ENCODE results near the gene ZNF112.
A peak's percentile ranks its signal among the peaks of the same experiment; 100 is the strongest.
"Not testable (repeated sequence)": the region's sequence is repeated elsewhere in the genome, so short reads cannot be mapped to it uniquely, and the experiment has no call there.

The ZNF112 gene

DNA sequence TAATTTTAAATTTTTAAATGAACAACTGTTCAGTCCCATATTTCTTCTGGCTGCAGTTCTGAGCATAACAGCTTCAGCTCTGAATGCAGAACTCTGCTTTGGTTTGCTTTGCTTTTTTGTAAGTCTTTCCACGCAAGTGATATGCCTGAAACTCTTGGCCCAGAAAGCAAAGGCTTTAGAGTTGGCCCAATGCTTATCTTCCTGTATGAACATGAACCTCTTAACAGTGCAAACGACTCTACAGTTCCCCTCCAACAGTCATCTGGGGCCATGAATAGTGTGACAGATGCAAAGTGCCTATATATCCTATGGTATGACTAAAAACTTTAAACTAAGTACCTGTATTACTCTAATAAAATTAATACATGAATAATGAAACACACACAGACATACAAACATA, 14.7 kb downstream of the ZNF112 start:
- H3K9me3 ChIP-seq (ENCODE audit: control insufficient read depth in 2 of 2, low read length in 2 of 2): peaks cover 7 to 8% of the 10 kb centered on the region in 2 donors
- no peak overlapping the region for H3K27ac ChIP-seq (ENCODE audit: low read depth in 2 of 2, low read length in 2 of 2)
- no peak overlapping the region for H3K4me3 ChIP-seq (ENCODE audit: low read length in 2 of 2)
- peaks cover 13 to 20% of the 10 kb centered on the region in 2 donors for H3K36me3 ChIP-seq (ENCODE audit: control insufficient read depth in 2 of 2, insufficient read depth in 2 of 2, low read length in 2 of 2)
- no peaks in the 10 kb centered on the region for H3K27me3 ChIP-seq (ENCODE audit: control insufficient read depth in 2 of 2, insufficient read depth in 2 of 2, low read length in 2 of 2)
- H3K9ac ChIP-seq (ENCODE audit: low read depth in 1 of 2, low read length in 2 of 2): no peak overlapping the region
- H3K4me1 ChIP-seq (ENCODE audit: control insufficient read depth in 2 of 2, insufficient read depth in 2 of 2, low read length in 2 of 2): no peaks in the 10 kb centered on the region

DNA sequence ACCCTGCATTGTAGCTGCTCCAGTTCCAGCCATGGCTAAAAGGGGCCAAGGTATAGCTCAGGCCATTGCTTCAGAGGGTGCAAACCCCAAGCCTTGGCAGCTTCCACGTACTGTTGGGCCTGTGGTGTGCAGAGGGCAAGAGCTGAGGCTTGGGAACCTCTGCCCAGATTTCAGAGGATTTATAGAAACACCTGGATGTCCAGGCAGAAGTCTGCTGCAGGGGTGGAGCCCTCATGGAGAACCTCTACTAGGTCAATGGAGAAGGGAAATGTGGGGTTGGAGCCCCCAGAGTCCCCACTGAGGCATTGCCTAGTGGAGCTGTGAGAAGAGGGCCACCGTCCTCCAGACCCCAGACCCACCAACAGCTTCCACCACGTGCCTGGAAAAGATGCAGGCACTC, 21.8 kb downstream of the ZNF112 start:
- not testable (repeated sequence) for H3K4me1 ChIP-seq (ENCODE audit: control insufficient read depth in 2 of 2, insufficient read depth in 2 of 2, low read length in 2 of 2); H3K27me3 ChIP-seq (ENCODE audit: control insufficient read depth in 2 of 2, insufficient read depth in 2 of 2, low read length in 2 of 2); H3K27ac ChIP-seq (ENCODE audit: low read depth in 2 of 2, low read length in 2 of 2); H3K4me3 ChIP-seq (ENCODE audit: low read length in 2 of 2); H3K9ac ChIP-seq (ENCODE audit: low read depth in 1 of 2, low read length in 2 of 2)
- Histone ChIP-seq H3K9me3 (ENCODE audit: control insufficient read depth in 2 of 2, low read length in 2 of 2) (peaks cover 29 to 34% of the 10 kb centered on the region in 2 donors), H3K36me3 (ENCODE audit: control insufficient read depth in 2 of 2, insufficient read depth in 2 of 2, low read length in 2 of 2) (peaks cover 54 to 62% of the 10 kb centered on the region in 2 donors)

DNA sequence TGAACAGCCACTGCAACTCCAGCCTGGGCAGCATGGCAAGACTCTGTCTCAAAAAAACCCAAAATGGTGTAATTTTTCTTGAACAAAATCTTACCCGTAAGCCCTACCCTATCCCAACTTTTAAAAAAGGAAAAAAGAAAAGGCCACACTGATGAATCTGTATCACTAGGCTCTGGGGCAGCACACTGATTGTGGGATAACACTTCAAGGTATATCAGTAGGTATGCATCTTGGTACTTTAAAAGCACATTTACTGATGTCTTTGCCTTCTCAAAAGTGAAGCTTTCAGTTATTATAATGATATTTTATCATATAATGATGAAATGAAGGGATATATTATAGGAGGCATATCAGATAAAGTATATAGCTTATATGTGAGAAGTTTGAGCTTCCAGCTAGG, 24.3 kb downstream of the ZNF112 start:
- Histone ChIP-seq H3K4me1 (ENCODE audit: control insufficient read depth in 2 of 2, insufficient read depth in 2 of 2, low read length in 2 of 2) (no peaks in the 10 kb centered on the region), H3K27ac (ENCODE audit: low read depth in 2 of 2, low read length in 2 of 2) (no peak overlapping the region), H3K27me3 (ENCODE audit: control insufficient read depth in 2 of 2, insufficient read depth in 2 of 2, low read length in 2 of 2) (no peaks in the 10 kb centered on the region), H3K4me3 (ENCODE audit: low read length in 2 of 2) (no peak overlapping the region), H3K9me3 (ENCODE audit: control insufficient read depth in 2 of 2, low read length in 2 of 2) (peaks cover 45 to 50% of the 10 kb centered on the region in 2 donors), H3K9ac (ENCODE audit: low read depth in 1 of 2, low read length in 2 of 2) (no peak overlapping the region), H3K36me3 (ENCODE audit: control insufficient read depth in 2 of 2, insufficient read depth in 2 of 2, low read length in 2 of 2) (peaks cover 62 to 65% of the 10 kb centered on the region in 2 donors)

DNA sequence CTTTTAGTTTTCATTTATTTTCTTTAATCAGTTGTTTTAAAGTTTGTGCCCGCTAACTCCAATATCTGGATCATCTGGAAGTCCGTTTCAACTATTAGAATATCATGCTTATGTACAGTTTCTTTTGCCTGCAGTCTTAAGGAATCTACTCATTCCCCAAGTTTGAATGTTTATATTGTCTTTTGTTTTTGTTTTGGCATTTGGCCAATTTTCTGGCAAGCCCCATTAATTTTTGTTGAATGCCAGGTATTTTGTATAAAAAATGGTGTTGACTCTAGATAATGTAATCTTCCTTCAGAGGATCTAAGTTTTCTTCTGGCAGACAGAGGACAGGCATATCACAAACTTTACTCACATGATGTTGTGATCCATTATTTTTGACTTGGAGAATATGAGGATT, 40.6 kb downstream of the ZNF112 start:
- H3K36me3 ChIP-seq (ENCODE audit: control insufficient read depth in 2 of 2, insufficient read depth in 2 of 2, low read length in 2 of 2): no peaks in the 10 kb centered on the region
- H3K27ac ChIP-seq (ENCODE audit: low read depth in 2 of 2, low read length in 2 of 2): no peak overlapping the region
- H3K4me1 ChIP-seq (ENCODE audit: control insufficient read depth in 2 of 2, insufficient read depth in 2 of 2, low read length in 2 of 2): no peaks in the 10 kb centered on the region
- no peak overlapping the region for H3K4me3 ChIP-seq (ENCODE audit: low read length in 2 of 2)
- no peak overlapping the region for H3K9ac ChIP-seq (ENCODE audit: low read depth in 1 of 2, low read length in 2 of 2)
- no peaks in the 10 kb centered on the region for H3K27me3 ChIP-seq (ENCODE audit: control insufficient read depth in 2 of 2, insufficient read depth in 2 of 2, low read length in 2 of 2)
- H3K9me3 ChIP-seq (ENCODE audit: control insufficient read depth in 2 of 2, low read length in 2 of 2): peaks cover 6 to 7% of the 10 kb centered on the region in 2 donors

DNA sequence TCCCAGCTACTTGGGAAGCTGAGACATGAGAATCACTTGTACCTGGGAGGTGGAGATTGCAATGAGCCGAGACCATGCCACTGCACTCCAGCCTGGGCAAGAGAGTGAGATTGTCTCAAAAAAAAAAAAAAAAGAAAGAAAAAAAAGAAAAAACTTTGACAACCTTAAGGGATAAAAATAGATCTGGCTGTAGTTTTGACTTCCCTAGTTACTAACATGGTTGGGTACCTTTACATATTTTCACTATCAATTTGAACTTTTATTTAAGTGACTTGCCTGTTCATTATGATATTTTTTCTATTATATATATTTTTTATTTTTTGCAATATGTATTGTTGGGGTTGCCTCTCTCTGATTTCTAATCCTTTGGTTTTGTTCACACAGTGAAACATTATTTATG, 43.2 kb downstream of the ZNF112 start:
- H3K9me3 ChIP-seq (ENCODE audit: control insufficient read depth in 2 of 2, low read length in 2 of 2): peaks cover 4 to 10% of the 10 kb centered on the region in 2 donors
- H3K27ac ChIP-seq (ENCODE audit: low read depth in 2 of 2, low read length in 2 of 2): no peak overlapping the region
- no peak overlapping the region for H3K9ac ChIP-seq (ENCODE audit: low read depth in 1 of 2, low read length in 2 of 2)
- no peaks in the 10 kb centered on the region for H3K27me3 ChIP-seq (ENCODE audit: control insufficient read depth in 2 of 2, insufficient read depth in 2 of 2, low read length in 2 of 2)
- no peaks in the 10 kb centered on the region for H3K36me3 ChIP-seq (ENCODE audit: control insufficient read depth in 2 of 2, insufficient read depth in 2 of 2, low read length in 2 of 2)
- H3K4me3 ChIP-seq (ENCODE audit: low read length in 2 of 2): no peak overlapping the region
- no peaks in the 10 kb centered on the region for H3K4me1 ChIP-seq (ENCODE audit: control insufficient read depth in 2 of 2, insufficient read depth in 2 of 2, low read length in 2 of 2)

DNA sequence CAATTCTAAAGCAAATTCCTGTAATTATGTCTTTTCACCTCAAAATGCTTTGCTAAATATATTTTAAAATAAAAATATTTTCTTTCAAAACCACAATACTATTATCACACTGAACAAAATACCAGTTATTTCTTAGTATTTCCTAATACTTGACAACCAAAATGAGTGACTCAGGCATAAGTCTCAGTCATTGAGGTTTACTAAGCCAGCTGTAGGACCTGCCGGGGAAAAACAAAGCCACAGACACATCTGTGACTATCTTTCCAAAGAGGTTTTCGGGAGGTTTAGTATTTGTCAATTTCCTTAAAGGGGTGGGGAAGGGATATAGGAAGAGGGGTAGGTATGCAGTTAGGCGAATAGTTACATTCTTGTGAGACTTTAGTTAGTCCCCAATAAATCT, 48.5 kb downstream of the ZNF112 start:
- Histone ChIP-seq H3K27ac (ENCODE audit: low read depth in 2 of 2, low read length in 2 of 2) (no peak overlapping the region), H3K27me3 (ENCODE audit: control insufficient read depth in 2 of 2, insufficient read depth in 2 of 2, low read length in 2 of 2) (no peaks in the 10 kb centered on the region), H3K9me3 (ENCODE audit: control insufficient read depth in 2 of 2, low read length in 2 of 2) (peaks cover 4 to 13% of the 10 kb centered on the region in 2 donors), H3K4me3 (ENCODE audit: low read length in 2 of 2) (no peak overlapping the region), H3K9ac (ENCODE audit: low read depth in 1 of 2, low read length in 2 of 2) (no peak overlapping the region), H3K4me1 (ENCODE audit: control insufficient read depth in 2 of 2, insufficient read depth in 2 of 2, low read length in 2 of 2) (peaks cover 0 to 4% of the 10 kb centered on the region in 2 donors), H3K36me3 (ENCODE audit: control insufficient read depth in 2 of 2, insufficient read depth in 2 of 2, low read length in 2 of 2) (no peaks in the 10 kb centered on the region)

DNA sequence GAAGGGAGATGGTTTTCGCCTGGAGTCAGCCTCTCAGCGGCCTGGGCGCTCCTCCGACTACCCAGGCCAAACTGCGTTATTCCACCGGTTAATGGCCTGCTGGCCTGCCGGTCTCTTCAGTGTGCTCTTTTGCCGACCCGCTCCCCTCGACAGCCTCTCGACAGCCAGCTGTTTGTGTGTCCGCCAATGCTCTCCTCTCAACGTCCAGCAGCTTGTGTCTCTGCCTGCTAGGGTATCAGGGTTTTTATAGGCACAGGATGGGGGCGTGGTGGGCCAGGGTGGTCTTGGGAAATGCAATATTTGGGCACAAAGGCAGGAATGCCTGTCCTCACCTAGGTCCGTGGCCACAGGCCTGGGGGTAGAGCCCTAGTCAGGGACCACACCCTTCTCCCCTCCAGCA, 50.2 kb downstream of the ZNF112 start:
- Histone ChIP-seq H3K36me3 (ENCODE audit: control insufficient read depth in 2 of 2, insufficient read depth in 2 of 2, low read length in 2 of 2) (peaks cover 0 to 10% of the 10 kb centered on the region in 2 donors), H3K27me3 (ENCODE audit: control insufficient read depth in 2 of 2, insufficient read depth in 2 of 2, low read length in 2 of 2) (no peaks in the 10 kb centered on the region), H3K27ac (ENCODE audit: low read depth in 2 of 2, low read length in 2 of 2) (no peak overlapping the region), H3K4me1 (ENCODE audit: control insufficient read depth in 2 of 2, insufficient read depth in 2 of 2, low read length in 2 of 2) (peaks cover 0 to 4% of the 10 kb centered on the region in 2 donors), H3K9me3 (ENCODE audit: control insufficient read depth in 2 of 2, low read length in 2 of 2) (peaks cover 0 to 13% of the 10 kb centered on the region in 2 donors), H3K4me3 (ENCODE audit: low read length in 2 of 2) (no peak overlapping the region), H3K9ac (ENCODE audit: low read depth in 1 of 2, low read length in 2 of 2) (no peak overlapping the region)

DNA sequence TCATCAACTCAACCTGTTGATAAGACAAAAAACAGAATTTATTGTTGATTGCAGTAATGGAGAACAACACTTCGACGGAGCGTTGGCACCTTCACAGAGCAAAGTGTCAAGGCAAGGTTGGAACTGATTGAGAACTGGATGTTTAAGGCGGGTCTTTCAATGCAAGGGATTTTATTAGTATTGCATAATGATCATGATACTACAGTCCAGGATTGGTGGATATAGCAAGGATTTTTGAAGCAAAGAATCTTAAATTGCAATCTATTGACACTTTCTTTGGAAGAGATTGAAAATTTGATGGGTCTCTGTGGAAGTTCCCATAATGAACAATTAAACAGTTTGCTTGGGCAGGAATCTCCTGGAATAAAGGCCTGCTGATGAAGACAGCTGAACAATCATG, 51.0 kb downstream of the ZNF112 start:
- H3K27me3 ChIP-seq (ENCODE audit: control insufficient read depth in 2 of 2, insufficient read depth in 2 of 2, low read length in 2 of 2): no peaks in the 10 kb centered on the region
- no peak overlapping the region for H3K27ac ChIP-seq (ENCODE audit: low read depth in 2 of 2, low read length in 2 of 2)

DNA sequence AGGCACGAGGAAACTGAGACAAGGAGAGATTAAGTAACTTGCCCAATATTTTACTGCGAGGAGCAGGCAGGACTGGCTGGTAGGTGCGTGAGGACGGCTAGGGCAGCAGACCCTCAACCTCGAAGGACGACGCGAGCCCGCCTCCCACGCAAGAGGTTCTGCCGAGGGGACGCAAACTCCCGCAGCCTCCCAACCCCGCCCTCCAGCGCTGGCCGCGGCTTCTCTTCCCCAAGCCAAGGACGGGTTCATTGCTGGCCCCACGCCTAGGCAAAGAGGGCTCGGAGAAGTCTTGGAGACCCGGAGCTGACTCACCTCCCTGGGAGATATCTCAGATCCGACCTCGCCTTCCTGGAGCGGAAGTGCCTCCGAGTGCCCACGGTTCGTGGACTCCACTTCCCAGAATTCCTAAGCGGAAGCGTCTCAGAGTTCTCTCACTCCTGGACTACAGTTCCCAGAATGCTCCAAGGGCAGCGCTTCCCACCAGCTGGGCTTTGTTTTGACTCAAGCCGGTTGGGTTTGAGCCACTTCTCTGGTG, 51.8 kb downstream of the ZNF112 start, which contains the start of gene ZNF235:
Gene ZNF235 (minus strand): TSS at position 367 of the 535 bp plus-strand sequence. CDS start 1,621 bp downstream, outside the sequence.
- peak within 1 kb of the TSS; percentile 62 to 84 for H3K27ac ChIP-seq (ENCODE audit: low read depth in 2 of 2, low read length in 2 of 2)
- H3K9ac ChIP-seq (ENCODE audit: low read depth in 1 of 2, low read length in 2 of 2): peak within 1 kb of the TSS; percentile 66 to 82
- H3K27me3 ChIP-seq (ENCODE audit: control insufficient read depth in 2 of 2, insufficient read depth in 2 of 2, low read length in 2 of 2): no peaks in the 10 kb centered on the region
- H3K36me3 ChIP-seq (ENCODE audit: control insufficient read depth in 2 of 2, insufficient read depth in 2 of 2, low read length in 2 of 2): peaks cover 8 to 17% of the 10 kb centered on the region in 2 donors
- peaks cover 0 to 4% of the 10 kb centered on the region in 2 donors for H3K4me1 ChIP-seq (ENCODE audit: control insufficient read depth in 2 of 2, insufficient read depth in 2 of 2, low read length in 2 of 2)
- peak within 1 kb of the TSS; percentile 80 to 89 for H3K4me3 ChIP-seq (ENCODE audit: low read length in 2 of 2)
- H3K9me3 ChIP-seq (ENCODE audit: control insufficient read depth in 2 of 2, low read length in 2 of 2): peaks cover 0 to 8% of the 10 kb centered on the region in 2 donors

More for the DNA sequence above, 51.0 kb downstream of the ZNF112 start:
- H3K9ac ChIP-seq (ENCODE audit: low read depth in 1 of 2, low read length in 2 of 2): no peak overlapping the region
- H3K4me3 ChIP-seq (ENCODE audit: low read length in 2 of 2): peak overlapping the region; percentile 80 to 89
- peaks cover under 1 to 12% of the 10 kb centered on the region in 2 donors for H3K36me3 ChIP-seq (ENCODE audit: control insufficient read depth in 2 of 2, insufficient read depth in 2 of 2, low read length in 2 of 2)
- H3K9me3 ChIP-seq (ENCODE audit: control insufficient read depth in 2 of 2, low read length in 2 of 2): peaks cover 0 to 13% of the 10 kb centered on the region in 2 donors
- peaks cover 0 to 4% of the 10 kb centered on the region in 2 donors for H3K4me1 ChIP-seq (ENCODE audit: control insufficient read depth in 2 of 2, insufficient read depth in 2 of 2, low read length in 2 of 2)

DNA sequence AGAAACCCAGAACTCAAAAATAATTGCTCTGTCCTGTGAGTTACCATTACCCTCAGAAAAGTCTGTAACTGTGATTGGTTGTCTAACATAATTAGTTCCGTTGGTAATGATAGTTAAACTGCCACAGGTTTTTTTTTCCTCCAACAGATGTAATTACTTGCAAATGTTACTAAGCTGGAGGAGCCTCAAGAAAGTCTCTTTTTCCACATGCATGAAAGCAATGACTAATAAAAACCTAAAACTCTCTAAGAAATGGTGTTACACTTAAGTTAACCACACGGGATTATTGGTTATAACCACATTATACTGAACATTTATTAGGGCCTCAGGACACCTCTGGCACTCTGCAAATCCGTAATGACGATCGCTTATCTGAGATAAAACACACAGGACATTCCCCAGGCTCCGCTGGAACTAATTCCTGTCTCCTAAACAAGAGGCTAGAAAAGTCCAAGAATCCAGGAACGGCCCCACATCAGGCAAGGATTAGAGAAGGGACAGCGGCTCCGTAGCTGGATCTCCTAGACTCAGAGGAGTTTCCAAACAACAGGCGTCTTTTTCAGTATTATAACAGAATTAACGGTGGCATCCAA, 52.4 kb downstream of the ZNF112 start:
- peak overlapping the region in 1 of 2 donors; percentile 84 for H3K27ac ChIP-seq (ENCODE audit: low read depth in 2 of 2, low read length in 2 of 2)
- peak overlapping the region; percentile 66 to 82 for H3K9ac ChIP-seq (ENCODE audit: low read depth in 1 of 2, low read length in 2 of 2)

More for the DNA sequence above, 52.4 kb downstream of the ZNF112 start:
- peaks cover 0 to 4% of the 10 kb centered on the region in 2 donors for H3K9me3 ChIP-seq (ENCODE audit: control insufficient read depth in 2 of 2, low read length in 2 of 2)
- H3K4me1 ChIP-seq (ENCODE audit: control insufficient read depth in 2 of 2, insufficient read depth in 2 of 2, low read length in 2 of 2): peaks cover 0 to 4% of the 10 kb centered on the region in 2 donors
- no peaks in the 10 kb centered on the region for H3K27me3 ChIP-seq (ENCODE audit: control insufficient read depth in 2 of 2, insufficient read depth in 2 of 2, low read length in 2 of 2)
- H3K4me3 ChIP-seq (ENCODE audit: low read length in 2 of 2): peak overlapping the region; percentile 80 to 89
- peaks cover 14 to 23% of the 10 kb centered on the region in 2 donors for H3K36me3 ChIP-seq (ENCODE audit: control insufficient read depth in 2 of 2, insufficient read depth in 2 of 2, low read length in 2 of 2)

Measured in mucosa of rectum (tissue), 2 donors.